NCI-H2196 treated with DMSO at 0.1 percent for 48 hours (cell line): ENCODE data around the gene SIGLEC6.
"Not testable (repeated sequence)": the region's sequence is repeated elsewhere in the genome, so short reads cannot be mapped to it uniquely, and the experiment has no call there.

ENCODE experiments used
- DNase-seq: peaks from one replicate; lab custom pipeline; 2025; ENCODE audit not compliant: unreplicated experiment; lab: John Stamatoyannopoulos, UW

SIGLEC6 gene

DNA sequence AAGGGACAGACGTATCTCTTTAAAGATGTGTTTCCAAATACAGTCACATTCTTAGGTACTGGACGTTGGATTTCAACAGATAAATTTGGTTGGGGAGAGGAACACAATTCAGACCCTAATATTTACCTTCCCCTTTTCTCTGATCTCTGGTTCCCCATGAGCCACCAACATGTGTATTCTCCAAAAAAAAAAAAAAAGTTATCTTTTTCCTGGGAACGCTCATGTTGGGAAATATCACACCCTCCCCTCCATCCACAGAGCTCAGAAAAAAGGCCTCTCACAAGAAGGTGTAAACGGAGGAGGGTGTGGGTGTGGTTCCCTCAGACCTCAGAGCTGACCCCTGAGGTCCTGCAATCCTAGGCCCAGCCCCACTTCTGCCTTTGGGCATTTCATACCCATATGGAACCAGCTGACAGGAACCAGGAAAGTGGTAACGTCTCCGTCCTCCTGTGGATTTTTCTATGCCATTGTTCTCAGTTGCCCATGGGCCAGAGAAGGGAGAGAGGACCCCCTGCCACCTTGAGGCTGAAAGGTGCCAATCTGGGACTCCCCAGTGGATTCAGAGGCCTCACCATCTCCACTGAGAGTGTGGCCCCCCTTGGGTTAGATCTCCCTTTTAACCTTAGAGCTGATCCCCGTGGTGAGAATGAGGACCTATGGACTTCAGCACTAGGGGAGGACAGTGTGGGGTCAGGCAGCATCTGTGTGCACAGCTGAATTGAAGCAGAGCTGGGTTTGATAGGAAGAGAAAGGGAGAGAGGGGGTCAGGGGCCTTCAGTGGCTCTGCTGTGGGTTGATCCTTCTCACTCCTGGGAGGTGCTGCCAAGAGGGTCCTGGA lies 21.4 kb downstream of the SIGLEC6 start:
- DNase-seq: no peak

DNA sequence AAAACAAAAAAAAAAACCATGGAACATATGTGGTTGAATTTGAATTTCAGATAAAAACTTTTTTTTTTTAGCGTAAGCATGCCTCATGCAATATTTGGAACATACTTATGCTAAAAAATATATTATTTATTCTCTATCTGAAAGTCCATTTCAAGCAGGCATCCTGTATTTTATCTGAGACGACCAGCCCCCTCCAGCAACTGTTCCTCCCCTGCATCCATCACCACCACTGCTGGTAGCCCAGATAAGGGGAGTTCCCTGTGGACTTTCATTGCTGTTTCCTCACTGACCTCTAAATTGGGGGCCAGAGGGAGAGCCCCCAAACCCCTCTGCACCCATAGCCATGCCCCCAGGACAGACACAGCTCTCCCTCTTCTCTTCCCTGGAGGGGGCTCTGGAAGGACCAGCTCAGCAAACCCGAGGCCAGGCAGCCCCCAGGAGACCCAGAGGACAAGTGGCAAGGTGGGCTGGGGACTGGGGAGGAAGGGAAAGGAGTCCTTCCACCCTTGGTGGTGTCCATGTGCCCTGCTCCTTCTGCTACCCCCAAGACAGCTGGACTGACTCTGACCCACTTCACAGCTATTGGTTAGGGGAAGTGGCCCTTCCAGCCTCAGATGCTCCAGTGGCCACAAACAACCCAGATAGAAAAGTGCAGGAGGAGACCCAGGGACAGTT lies 23.3 kb downstream of the SIGLEC6 start:
- DNase-seq: no peak

DNA sequence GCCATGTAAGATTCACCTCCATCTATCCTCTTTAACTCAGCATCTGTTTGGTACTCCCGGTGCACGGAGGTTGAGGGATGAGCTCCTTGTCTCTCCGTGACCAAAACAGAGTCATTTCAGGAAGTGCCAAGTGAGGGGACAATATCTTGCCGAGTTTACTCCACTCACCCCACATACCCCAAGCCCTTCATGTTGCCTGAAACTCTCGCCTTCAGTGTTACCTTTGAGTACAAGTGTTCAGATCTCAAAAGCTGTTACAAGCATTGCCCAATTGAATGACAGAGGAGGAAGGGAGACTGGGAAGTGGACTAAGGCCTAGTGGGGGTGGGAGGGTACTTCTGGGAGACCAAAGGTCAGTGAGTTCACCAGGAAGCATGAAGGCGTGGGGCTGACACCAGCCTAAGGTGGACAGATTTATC lies 23.8 kb downstream of the SIGLEC6 start:
- DNase-seq: no peak

DNA sequence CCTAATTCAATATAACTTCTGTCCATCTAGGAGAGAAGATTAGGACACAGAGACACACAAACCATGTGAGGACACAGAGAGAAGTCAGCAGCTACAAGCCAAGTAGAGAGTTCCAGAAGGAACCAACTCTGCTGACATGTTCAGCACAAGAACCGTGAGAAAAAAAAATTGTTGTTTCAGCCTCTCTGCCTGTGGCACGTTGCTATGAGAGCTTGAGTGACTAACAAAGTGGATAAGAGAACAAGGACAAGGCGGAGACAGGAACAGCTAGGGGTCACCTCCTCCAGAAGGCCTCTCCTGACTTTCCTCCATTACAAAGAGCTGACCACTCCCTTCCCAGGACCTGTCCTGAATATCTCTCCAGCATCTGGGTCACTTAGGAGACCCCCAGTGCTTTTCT lies 24.3 kb downstream of the SIGLEC6 start:
- DNase-seq: no peak

DNA sequence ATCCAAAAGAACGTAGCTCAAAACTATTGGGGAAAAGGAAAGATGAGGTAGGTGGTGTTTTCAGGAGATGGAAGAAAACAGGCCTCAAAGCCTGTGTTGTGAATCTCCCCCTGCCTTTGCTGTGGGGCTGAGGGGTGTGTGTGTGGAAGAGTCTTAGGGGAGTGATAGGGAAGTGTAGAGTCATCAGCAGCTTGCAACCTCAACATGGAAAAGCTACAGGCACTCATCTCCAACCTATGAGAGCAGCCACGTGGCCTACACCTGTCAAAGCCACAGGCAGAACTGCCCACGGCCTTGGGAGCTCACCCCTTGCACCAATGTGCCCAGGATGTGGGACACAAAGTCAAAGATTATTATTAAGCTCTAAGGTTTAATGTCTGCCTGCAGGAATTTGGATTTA lies 25.6 kb downstream of the SIGLEC6 start:
- DNase-seq: no peak

DNA sequence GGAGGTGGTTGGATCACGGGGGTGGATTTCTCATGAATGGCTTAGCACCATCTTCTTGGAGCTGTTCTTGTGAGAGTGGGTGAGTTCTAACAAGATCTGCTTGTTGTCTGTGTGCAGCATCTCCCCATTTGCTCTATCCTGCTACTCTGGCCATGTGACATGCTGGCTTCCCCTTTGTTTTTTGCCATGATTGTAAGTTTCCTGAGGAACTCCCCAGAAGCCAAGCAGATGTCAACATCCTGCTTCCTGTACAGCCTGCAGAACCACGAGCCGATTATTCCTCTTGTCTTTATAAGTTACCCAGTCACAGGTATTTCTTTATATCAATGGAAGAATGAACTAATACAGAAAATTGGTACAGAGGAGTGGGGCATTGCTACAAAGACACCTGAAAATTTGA lies 27.6 kb downstream of the SIGLEC6 start:
- no peak for DNase-seq

DNA sequence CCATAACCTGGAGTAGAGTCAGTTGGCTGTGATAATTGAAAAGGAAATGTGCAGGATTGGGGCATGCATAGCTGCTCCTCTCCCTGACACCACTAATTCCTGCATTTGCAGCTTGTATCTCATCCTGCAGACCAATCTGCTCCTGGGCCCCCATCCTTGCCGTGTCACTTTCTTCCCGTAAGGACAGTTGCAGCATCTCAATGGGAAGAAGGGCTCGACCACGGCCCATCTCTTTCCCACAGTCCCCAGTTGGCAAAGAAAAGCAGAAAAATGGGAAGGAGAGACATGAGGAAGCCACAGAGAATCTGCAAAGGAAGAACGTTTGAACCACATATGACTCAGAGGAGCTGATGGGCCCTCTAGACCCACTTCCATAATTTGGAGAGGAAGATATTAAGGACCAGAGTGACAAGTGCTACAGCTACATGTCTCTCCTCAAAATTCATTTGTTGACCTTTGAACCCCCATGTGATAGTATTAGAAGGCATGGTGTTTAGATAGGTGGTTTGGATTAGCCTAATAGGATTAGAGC lies 28.1 kb downstream of the SIGLEC6 start:
- no peak for DNase-seq

DNA sequence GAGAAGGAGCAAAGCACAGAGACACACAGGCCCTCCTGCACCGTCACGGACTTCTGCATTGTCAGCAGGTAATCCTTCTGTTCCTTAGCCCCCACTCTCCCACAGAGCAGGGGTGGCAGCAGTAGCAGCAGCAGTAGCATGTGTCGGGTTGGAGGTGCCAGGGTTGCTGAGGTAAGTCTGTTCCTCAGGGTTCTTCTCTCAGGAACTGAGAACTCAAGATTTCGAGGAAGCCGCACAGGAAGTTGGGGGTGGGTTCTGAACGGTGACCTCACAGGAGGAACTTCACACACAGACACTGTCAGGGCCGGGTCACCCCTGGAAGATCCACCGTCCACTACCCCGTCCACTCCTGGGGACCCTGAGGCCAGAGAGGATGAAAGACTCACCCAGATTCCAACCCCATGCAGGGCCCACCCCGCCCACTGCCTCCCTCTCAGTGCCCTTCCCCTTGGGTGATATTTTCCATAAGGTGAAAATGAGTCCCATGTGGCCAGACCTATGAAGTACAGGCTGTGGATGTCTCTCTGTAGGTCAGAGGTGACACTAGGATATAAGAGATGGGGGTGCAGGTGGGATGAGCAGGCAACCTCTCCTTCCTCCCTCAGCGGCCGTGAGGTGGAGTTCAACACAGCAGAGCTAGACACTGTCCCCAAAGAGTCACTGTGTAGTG lies 29.7 kb downstream of the SIGLEC6 start, which contains the start of gene SIGLEC12:
SIGLEC12 (minus strand) TSS at position 207 of the 670 bp plus-strand sequence; CDS start at position 140, 67 bp downstream.
- no peak for DNase-seq

DNA sequence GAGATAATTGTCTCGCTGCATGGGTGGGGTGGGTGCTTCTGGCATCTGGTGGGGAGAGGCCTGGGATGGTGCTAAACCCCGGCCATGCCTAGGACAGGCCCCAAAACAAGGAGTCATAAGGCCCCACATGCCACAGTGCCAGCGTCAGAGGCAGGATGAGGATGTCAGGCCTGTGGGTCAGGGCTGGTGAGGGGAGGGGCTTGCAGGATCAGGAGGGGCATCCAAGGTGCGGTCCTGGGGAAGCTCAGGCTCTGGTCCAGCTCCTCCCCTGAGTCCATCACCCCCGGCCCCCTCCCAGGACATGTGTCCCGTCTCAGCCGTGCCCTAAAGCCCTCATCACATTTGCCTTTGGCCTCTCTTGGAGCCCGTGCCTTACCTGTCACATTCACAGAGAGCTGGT lies 30.5 kb downstream of the SIGLEC6 start:
- DNase-seq: not testable (repeated sequence)

DNA sequence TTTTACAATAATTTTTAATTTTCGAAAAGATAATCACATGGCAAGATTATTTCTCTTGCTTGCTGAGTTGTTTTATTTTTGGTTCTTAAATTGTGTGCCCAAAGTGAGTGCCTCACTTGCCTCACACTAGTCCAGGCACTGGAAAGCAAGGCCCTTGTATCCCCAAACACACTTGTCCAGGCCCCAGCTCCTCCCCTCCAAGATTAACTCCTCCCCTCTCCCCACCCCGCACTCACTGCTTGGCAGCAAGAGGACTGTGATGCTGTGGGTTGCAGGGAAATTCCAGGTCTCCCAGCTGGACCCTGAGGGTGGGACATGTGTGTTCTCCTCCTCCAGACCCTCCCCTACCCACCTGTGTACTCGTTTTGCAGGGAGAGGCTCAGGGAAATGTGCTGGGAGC lies 33.8 kb downstream of the SIGLEC6 start:
- no peak for DNase-seq

DNA sequence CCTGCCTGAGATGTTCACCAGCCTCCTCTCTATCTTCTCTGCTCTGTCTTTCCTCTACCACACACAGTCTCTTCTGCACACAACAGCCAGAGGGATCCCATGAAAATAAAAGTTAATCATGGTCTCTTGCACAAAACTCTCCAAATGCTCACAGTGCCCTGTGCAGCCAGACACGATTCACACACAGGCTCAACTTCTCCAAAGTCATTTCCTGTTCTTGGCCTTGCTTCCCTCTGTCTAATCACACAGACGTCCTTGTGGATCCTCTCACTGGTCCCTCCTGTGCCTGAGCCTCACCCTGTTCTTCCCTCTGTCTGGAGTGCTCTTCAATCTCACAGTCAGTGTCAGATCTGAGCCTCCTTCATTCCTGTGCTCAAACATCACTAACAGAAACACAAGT lies 37.7 kb downstream of the SIGLEC6 start:
- DNase-seq: no peak

DNA sequence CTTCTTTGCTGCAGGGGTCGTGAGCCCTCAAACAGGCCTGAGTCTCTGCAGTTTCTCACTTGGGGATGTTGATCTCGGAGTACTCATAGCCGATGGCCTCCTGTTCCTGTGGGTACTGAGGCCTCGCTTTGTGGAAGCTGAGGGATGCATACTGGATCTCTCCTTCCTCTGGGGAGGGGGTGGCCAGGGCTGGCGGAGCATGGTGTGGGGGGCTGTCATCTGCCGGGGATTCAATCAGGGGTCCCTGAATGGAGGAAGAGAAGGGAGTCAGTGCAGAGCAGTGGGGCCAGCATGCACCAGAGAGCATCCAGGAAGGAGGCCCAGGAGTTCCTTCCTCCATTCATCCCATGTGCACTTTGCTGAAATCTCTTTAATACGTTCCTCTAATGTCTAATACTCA lies 39.9 kb downstream of the SIGLEC6 start:
- DNase-seq: no peak

DNA sequence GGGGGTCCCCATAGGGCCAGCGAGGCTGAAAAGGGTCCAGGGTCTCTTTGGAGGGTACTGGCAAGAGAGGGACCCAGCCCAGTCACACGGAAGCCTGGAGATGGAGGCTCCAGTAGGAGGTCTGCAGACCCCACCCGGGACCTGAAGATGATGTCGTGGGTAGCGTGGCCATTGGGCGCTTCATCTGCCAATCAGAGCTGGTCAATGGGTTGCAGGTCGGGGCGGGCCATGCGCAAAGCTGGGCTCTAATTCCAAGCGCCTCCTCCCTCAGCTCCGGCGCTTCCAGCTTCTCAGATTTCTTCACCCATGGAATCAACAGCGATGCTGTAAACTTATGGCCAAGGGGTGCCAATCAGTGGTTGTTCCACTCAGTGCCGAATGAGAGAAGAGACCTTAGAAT lies 40.8 kb downstream of the SIGLEC6 start:
- no peak for DNase-seq

DNA sequence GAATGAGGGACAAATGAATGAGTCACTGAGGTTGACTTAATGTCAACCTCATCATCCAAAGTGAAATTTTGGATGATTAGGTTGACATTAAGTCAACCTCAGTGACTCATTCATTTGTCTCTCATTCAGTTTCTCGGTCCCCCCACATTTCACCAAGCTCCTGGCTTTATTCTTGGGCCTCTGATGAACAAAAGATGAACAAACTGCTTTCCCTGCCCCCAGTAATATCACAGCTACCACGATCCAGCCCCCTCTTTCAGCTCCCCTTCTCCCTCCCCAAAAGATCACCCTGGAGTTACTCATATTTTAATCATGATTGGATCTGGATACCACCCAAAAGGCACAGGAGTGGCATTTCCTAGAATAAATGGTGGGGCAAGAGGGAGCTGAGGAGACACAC lies 42.4 kb downstream of the SIGLEC6 start:
- DNase-seq: no peak

DNA sequence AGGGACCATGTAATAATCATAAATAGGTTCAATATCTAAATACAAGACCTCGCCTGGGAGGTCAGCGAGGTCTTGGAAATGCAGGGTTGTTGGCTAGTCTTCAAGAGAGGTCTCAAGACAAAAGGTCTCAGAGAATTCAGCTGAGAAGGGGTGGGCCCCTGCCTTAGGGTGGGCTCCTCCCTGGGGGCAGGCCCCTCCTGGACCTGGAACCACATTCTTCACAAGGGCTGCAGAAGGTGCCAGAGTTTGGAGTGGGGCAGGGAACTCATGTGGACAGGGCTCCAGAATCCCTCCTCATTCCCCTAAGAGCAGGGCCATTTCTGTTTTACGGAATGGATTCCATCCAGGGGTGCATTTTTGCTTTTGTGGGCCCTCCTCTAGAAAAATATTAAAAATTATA lies 43.0 kb downstream of the SIGLEC6 start:
- no peak for DNase-seq

DNA sequence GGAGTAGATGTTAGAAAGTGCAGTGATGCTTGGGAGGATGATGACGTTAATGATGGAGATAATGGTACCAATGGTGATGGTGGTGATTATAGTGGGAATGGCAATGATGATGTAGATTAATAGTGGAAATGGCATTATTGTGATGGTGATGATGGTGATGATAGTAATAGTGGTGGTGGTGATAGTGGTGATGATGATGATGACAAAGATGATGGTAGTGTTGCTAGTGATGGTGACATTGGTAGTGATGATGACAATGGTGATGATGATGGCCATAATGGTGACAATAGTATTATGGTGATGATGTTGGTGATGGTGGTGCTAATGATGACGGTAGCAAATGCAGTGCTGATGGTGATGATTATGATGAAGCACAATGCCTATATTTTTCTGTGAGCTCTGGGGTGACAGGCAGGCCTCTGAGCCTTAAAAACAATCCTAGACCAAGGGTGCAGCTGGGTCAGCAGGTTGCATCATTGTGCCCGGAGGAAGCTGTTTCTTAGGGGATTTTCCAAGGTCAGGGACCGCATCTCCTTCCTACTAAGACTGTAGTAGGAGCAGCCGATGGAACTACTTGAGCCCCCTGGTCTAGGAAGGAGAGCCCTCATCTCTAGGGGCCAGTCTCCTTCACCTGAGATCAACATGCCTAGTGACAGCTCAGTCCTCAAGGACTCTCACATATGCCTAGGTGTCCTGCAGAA lies 45.4 kb downstream of the SIGLEC6 start:
- DNase-seq: no peak

DNA sequence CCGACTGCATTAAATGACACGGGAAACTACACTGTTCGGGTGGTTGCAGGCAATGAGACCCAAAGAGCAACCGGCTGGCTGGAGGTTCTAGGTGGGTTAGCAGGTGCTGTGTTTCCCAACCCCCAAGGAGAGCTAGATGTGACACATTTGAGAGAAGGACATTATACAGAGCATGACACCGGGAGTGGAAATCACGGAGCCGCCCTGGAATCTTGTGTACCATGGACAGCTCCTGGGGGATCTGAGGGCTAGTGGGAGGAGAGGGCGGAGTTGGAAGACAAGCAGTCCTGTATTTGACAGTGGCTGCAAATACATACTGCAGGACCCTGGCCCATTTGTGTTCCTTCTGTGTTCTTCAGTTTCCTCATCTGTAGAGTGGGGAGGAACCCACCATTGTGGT lies 50.9 kb downstream of the SIGLEC6 start:
- DNase-seq: no peak

DNA sequence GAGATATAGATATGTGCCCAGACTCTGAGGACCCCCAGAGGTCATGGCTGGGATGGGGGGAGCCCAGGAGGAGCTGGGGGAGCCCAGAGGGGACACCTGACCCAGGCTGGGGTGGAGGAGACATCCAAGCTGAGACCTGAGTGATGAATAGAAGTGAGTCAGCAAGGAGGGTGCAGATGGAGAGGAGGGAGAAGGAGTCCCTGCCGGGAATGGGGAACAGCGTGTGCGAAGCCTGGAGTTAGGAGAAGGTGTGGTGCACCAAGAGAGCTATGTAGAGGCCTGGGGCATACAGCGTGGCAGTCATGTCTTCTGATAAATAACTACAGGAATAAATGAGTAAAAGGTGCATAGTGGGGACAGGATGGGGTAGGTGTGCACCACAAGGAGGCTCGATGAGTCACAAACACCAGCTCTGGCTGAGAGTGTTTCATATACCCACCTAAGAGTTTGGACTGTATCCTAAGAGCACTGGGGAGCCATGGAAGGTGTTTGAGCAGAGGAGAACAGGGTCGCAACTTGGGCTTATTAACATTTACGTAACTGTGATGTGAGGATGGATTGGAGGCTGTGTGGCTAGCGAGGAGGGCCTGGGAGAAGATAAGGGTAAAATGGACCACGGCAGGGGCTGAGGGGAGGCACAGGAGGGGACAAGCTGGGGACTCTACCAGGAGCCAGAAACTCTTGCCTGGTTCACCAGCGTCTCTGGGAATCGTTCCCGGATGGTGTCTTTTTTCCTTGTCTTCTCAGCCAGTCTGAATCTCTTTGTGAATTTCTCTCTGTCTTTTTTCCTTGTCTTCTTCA lies 51.7 kb downstream of the SIGLEC6 start:
- DNase-seq: no peak

DNA sequence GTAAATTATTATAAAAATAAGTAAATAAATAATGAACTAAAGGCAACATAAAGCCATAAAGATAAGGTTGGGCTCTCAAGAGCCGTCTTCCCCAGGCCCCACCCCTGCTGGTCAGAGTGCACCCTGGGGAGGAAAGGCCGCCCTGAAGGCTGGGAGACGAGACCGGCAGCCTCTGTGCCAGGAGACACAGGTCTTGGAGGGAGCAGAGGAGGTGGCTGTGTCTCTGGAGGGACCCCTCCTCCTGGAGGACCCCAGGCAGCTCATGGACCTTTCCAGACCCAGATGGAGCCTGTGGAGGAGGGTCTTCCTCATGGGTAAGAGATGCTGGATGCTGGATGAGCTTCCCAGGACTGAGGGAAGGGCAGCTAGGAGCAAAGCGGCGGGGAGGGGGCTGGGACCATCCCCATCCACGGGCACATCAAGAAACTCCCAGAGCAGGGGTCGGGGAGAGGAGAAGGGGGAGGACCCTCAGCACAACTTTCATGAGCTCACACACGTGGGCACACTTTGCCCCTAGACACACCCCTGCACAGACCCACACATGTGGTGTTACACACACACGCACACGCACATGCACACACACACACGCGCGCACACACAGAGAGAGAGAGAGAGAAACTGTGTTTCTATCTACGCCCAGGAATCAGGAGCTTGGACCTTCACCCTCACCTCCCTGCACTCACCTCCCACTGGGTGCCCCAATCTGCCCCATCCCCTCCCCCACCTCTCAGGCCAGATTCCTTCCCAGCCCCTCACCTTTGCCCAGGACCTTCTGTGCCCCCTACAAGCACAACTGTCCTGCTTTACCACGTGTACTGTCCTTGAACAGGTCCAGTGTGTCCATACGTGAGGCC lies 52.9 kb downstream of the SIGLEC6 start, which contains the start of gene CEACAM18:
CEACAM18 (plus strand) TSS at position 159 of the 854 bp plus-strand sequence.
- DNase-seq: no peak
